K562 treated with DMSO at 1 percent for 48 hours (cell line): Measurements from ENCODE around the gene LCA5L. TPM values are rescaled to one million over a fixed set of nuclear protein-coding genes. Genes with fewer than 3 reads are reported as not detected.

Source experiments
- total RNA-seq: library from RNA; unstranded; fragments of 300-600 nt; gene quantifications from 2 replicates; pipeline ENCODE4 v1.2.3, GENCODE V29; 2022; ENCODE audit warnings: low replicate concordance; ENCODE audit errors: extremely low read depth

Gene LCA5L
- total RNA-seq: not detected in 2 replicates

GRCh38 chr21:39445321-39446269 lies at the start of gene LCA5L:
TSS of gene LCA5L (minus strand) at chr21:39445778. CDS start at chr21:39428493, 17,285 bp downstream.

DNA sequence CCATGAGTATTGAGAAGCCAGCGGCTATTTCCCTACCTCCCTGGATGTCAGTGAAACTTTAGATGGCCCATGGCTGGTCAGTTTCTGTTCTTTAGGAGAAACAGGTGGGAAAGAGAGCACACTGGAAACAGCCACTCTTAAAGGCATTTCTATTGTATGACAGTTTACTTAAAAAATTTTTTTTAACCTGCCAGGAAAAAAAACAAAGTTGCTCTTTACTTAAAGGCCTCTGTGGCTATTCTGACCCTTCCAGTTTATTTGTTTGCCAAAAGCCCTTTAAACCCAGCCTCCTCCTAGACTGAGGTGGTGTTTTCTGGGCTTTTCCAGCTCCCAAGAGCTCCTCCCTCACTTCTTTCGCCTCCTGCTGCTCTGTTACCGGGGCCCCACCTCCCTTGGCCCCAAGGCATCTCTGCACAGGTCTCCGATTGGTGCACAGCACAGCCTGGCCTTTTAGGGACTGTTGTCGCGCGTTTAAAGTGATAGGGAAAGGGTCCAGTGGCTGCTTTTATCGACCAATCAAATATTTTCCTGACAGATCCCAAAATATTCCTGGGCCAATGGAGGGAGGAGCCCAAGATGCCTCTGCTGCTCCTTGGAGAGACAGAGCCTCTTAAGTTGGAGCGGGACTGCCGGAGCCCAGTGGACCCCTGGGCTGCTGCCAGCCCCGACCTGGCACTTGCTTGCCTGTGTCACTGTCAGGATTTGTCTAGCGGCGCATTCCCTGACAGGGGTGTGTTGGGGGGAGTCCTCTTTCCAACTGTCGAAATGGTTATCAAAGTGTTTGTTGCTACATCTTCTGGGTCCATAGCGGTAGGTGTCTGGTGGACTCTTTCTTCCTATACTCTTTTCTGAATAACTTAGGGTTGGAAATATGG lies 6.0 kb upstream of the LCA5L start, which contains the start of gene SH3BGR:
Gene SH3BGR, plus strand, starts transcription at position 639 of the 875 bp plus-strand sequence. Its CDS starts 127 bp downstream, at position 766.

Other genes with a start within 250 kb of the LCA5L start
- gene BRWD1, start 132.1 kb downstream of the LCA5L start, total RNA-seq: not detected in 2 replicates
- not detected in 2 replicates for gene HMGN1, start 96.7 kb downstream of the LCA5L start, total RNA-seq
- not detected in 2 replicates for gene SH3BGR, start 6.2 kb upstream of the LCA5L start, total RNA-seq
- gene B3GALT5, start 167.2 kb upstream of the LCA5L start, total RNA-seq: not detected in 2 replicates